Endodermal cell (in vitro differentiated cells): ENCODE results near the gene ANKS1B. TPM values are rescaled to one million over a fixed set of nuclear protein-coding genes. Genes with fewer than 3 reads are reported as not detected.

Experiments
- DNase-seq: peaks from one replicate; pipeline ENCODE4 v3.0.0-alpha.2; 2017
- H3K27ac ChIP-seq: 2 replicates; pipeline ENCODE4 v1.5.1; 2013; ENCODE audit warnings: mild to moderate bottlenecking, low read depth, low read length, moderate library complexity
- H3K27me3 ChIP-seq: 2 replicates; pipeline ENCODE4 v1.6.1; 2013; ENCODE audit warnings: mild to moderate bottlenecking, low read length, moderate library complexity; ENCODE audit not compliant: insufficient read depth, control insufficient read depth, poor library complexity, severe bottlenecking
- H3K36me3 ChIP-seq: 2 replicates; pipeline ENCODE4 v1.7.0; 2013; ENCODE audit warnings: mild to moderate bottlenecking, low read length, moderate library complexity; ENCODE audit not compliant: control insufficient read depth, insufficient read depth
- H3K4me1 ChIP-seq: one replicate; pipeline ENCODE4 v1.7.0; 2013; ENCODE audit warnings: low read length; ENCODE audit not compliant: control insufficient read depth, insufficient read depth
- H3K4me3 ChIP-seq: 2 replicates; pipeline ENCODE4 v1.5.1; 2013; ENCODE audit warnings: mild to moderate bottlenecking, low read length, moderate library complexity
- H3K9ac ChIP-seq: 2 replicates; pipeline ENCODE4 v1.6.1; 2013; ENCODE audit warnings: mild to moderate bottlenecking, low read length, moderate library complexity; ENCODE audit not compliant: poor library complexity, severe bottlenecking; ENCODE audit errors: extremely low read depth
- H3K9me3 ChIP-seq: 2 replicates; pipeline ENCODE4 v1.6.1; 2013; ENCODE audit warnings: mild to moderate bottlenecking, low read length, moderate library complexity; ENCODE audit not compliant: control insufficient read depth
- H3K27ac Mint-ChIP-seq: 2 replicates; pipeline ENCODE4 v1.8.0; 2020; ENCODE audit warnings: mixed read lengths
- H3K27me3 Mint-ChIP-seq: 2 replicates; pipeline ENCODE4 v1.8.0; 2021; ENCODE audit warnings: mild to moderate bottlenecking, mixed read lengths; ENCODE audit not compliant: insufficient read depth
- H3K36me3 Mint-ChIP-seq: 2 replicates; pipeline ENCODE4 v1.8.0; 2020; ENCODE audit warnings: low read depth, mixed read lengths
- H3K4me1 Mint-ChIP-seq: 2 replicates; pipeline ENCODE4 v1.8.0; 2020; ENCODE audit warnings: mixed read lengths
- H3K4me3 Mint-ChIP-seq: 2 replicates; pipeline ENCODE4 v1.8.0; 2020; ENCODE audit warnings: mild to moderate bottlenecking, moderate library complexity, mixed read lengths
- H3K9me3 Mint-ChIP-seq: 2 replicates; pipeline ENCODE4 v1.8.0; 2020; ENCODE audit warnings: mild to moderate bottlenecking, mixed read lengths
- CTCF ChIP-seq: fragments of 200-600 bp; sonication (generic); conservative IDR thresholded peaks from 2 replicates; pipeline ENCODE4 v1.5.0; 2021; ENCODE audit warnings: antibody characterized with exemption, mild to moderate bottlenecking
- WGBS, 2 experiments: methylation state at CpG; one replicate each; pipeline versions ENCODE4 v1.1.5 to v1.1.7; 2013; ENCODE audit warnings: missing lambda C conversion rate in 2 of 2, mixed read lengths in 1 of 2; ENCODE audit not compliant: insufficient coverage in 1 of 2, insufficient read length in 1 of 2; 5-methylcytosine and 5-hydroxymethylcytosine counted together
- total RNA-seq, 2 donors: library from RNA; stranded (reverse); fragmentation: NEBNext Ultra II Directional in 1 of 2; extraction: Animal tissue kit (Norgen Biotek cat#: 25700) in 1 of 2; gene quantifications; 2 replicates in 1 of 2; 3 replicates in 1 of 2; pipeline ENCODE4 v1.2.1, GENCODE V29; 2021

ANKS1B gene
- total RNA-seq, 2 donors from 2014 or later, result 28.5 to 65.8 TPM

GRCh38 chr12:99745895-99746294 is 238.8 kb downstream of the ANKS1B start:
- TF ChIP-seq CTCF, result no peak
- Histone ChIP-seq H3K27me3 (no peaks in the 10 kb centered on the region), H3K4me3 (no peak overlapping the region), H3K36me3 (no peaks in the 10 kb centered on the region), H3K4me1 (no peaks in the 10 kb centered on the region), H3K9ac (no peak overlapping the region), H3K9me3 (no peaks in the 10 kb centered on the region), H3K27ac (no peak overlapping the region)
- no peaks in the 10 kb centered on the region for H3K36me3 Mint-ChIP-seq
- H3K4me3 Mint-ChIP-seq, result no peak overlapping the region
- H3K27me3 Mint-ChIP-seq, result no peaks in the 10 kb centered on the region
- no peak overlapping the region for H3K27ac Mint-ChIP-seq
- no peaks in the 10 kb centered on the region for H3K4me1 Mint-ChIP-seq
- DNase-seq, result no peak
- WGBS, 2 experiments, result 100% methylated on average over 1 to 2 of the region's 2 CpGs
- H3K9me3 Mint-ChIP-seq, result no peaks in the 10 kb centered on the region

GRCh38 chr12:99745121-99745520 is 239.6 kb downstream of the ANKS1B start:
- WGBS, 2 experiments, result 89% methylated on average over 1 of the region's 1 CpG; no CpG with 5 or more reads in 1 of the 2 experiments

GRCh38 chr12:99736760-99737269 is 247.9 kb downstream of the ANKS1B start:
- Mint-ChIP-seq H3K4me1 (no peaks in the 10 kb centered on the region), H3K9me3 (no peaks in the 10 kb centered on the region), H3K27me3 (no peaks in the 10 kb centered on the region), H3K36me3 (no peaks in the 10 kb centered on the region), H3K27ac (no peak overlapping the region), H3K4me3 (no peak overlapping the region)
- no peak overlapping the region for H3K9ac ChIP-seq
- no peaks in the 10 kb centered on the region for H3K36me3 ChIP-seq
- DNase-seq, result no peak
- no peak for TF ChIP-seq CTCF
- H3K27me3 ChIP-seq, result no peaks in the 10 kb centered on the region
- no peak overlapping the region for H3K27ac ChIP-seq
- 91% methylated on average over 1 of the region's 1 CpG; no CpG with 5 or more reads in 1 of the 2 experiments for WGBS, 2 experiments
- H3K9me3 ChIP-seq, result no peaks in the 10 kb centered on the region
- no peaks in the 10 kb centered on the region for H3K4me1 ChIP-seq
- H3K4me3 ChIP-seq, result no peak overlapping the region

More at GRCh38 chr12:99745121-99745520, 239.6 kb downstream of the ANKS1B start:
- DNase-seq, result no peak
- Mint-ChIP-seq H3K4me1 (no peaks in the 10 kb centered on the region), H3K4me3 (no peak overlapping the region), H3K9me3 (no peaks in the 10 kb centered on the region), H3K27ac (no peak overlapping the region), H3K27me3 (no peaks in the 10 kb centered on the region), H3K36me3 (no peaks in the 10 kb centered on the region)
- no peaks in the 10 kb centered on the region for H3K27me3 ChIP-seq
- no peaks in the 10 kb centered on the region for H3K36me3 ChIP-seq
- no peak for TF ChIP-seq CTCF
- H3K9me3 ChIP-seq, result no peaks in the 10 kb centered on the region
- no peak overlapping the region for H3K4me3 ChIP-seq
- H3K4me1 ChIP-seq, result no peaks in the 10 kb centered on the region
- H3K27ac ChIP-seq, result no peak overlapping the region
- H3K9ac ChIP-seq, result no peak overlapping the region
